ENCODE results near the gene KLK11. TPM values are rescaled to one million over a fixed set of nuclear protein-coding genes. Genes with fewer than 3 reads are reported as not detected.

The KLK11 gene
- total RNA-seq, 1 donor from 2014 or later = not detected

DNA sequence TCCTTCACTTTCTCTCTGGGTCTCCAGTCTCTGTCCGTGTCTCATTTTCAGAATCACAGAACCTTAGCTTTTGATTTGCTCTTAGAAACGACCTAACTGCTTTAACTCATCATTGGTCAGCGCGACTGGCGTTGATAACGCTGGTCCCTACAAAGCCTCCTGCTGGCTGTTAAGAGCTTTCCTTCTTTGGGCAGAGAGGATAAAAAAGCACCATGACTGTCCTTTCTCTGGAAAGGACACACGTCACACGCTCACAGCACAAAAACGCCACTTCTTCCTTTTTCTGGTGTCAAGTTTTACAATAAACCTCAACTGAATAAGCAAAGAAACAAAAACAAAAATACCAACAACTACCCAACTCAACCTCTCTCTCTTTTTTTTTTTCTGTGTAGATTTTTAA lies 10.1 kb upstream of the KLK11 start:
- Histone ChIP-seq H3K27ac (replicated peaks) (no peak overlapping the region), H3K36me3 (no peaks in the 10 kb centered on the region), H3K4me1 (no peaks in the 10 kb centered on the region), H3K9me3 (replicated peaks) (no peaks in the 10 kb centered on the region), H3K27me3 (ENCODE audit: low read depth) (peaks cover 45% of the 10 kb centered on the region), H3K4me3 (no peak overlapping the region)
- TF ChIP-seq, protein P1, sequence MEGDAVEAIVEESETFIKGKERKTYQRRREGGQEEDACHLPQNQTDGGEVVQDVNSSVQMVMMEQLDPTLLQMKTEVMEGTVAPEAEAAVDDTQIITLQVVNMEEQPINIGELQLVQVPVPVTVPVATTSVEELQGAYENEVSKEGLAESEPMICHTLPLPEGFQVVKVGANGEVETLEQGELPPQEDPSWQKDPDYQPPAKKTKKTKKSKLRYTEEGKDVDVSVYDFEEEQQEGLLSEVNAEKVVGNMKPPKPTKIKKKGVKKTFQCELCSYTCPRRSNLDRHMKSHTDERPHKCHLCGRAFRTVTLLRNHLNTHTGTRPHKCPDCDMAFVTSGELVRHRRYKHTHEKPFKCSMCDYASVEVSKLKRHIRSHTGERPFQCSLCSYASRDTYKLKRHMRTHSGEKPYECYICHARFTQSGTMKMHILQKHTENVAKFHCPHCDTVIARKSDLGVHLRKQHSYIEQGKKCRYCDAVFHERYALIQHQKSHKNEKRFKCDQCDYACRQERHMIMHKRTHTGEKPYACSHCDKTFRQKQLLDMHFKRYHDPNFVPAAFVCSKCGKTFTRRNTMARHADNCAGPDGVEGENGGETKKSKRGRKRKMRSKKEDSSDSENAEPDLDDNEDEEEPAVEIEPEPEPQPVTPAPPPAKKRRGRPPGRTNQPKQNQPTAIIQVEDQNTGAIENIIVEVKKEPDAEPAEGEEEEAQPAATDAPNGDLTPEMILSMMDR (IDR thresholded peaks at IDR 0.05; ENCODE audit: borderline replicate concordance) = no peak
- intact Hi-C loops (cut with micrococcal nuclease) = no loop called here
- DNase-seq = no peak

DNA sequence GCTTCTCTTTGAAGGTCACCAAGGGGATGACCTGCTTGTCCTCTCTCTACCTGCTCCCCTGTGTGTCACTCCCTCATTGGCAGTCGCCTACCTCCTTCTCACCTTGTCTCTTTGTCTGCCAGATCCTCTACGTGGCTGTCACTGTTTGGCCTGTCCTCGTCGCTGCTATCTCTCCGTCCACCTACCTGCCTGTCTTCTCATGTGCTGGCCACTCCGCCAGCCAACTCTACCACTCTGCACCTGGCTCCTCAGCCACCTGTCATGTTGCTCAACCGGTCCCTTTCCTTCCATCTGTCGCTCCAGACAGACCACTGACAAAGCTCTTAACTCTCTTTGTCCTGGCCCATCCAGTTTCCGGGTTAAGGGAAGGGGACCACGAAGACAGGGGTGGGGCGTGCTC lies 8.3 kb upstream of the KLK11 start, which contains the start of gene KLK12:
Gene KLK12 (minus strand): TSS at position 299 of the 400 bp plus-strand sequence. CDS start 381 bp downstream, outside the sequence.
- H3K9me3 ChIP-seq (replicated peaks) = no peaks in the 10 kb centered on the region
- TF ChIP-seq, protein P1 (IDR thresholded peaks at IDR 0.05; ENCODE audit: borderline replicate concordance) = no peak
- H3K36me3 ChIP-seq = no peaks in the 10 kb centered on the region
- no peak within 1 kb of the TSS for H3K4me3 ChIP-seq
- intact Hi-C loops (cut with micrococcal nuclease) = no loop called here
- no peak for DNase-seq
- peaks cover 63% of the 10 kb centered on the region for H3K27me3 ChIP-seq (ENCODE audit: low read depth)
- H3K4me1 ChIP-seq = no peaks in the 10 kb centered on the region
- no peak within 1 kb of the TSS for H3K27ac ChIP-seq (replicated peaks)

DNA sequence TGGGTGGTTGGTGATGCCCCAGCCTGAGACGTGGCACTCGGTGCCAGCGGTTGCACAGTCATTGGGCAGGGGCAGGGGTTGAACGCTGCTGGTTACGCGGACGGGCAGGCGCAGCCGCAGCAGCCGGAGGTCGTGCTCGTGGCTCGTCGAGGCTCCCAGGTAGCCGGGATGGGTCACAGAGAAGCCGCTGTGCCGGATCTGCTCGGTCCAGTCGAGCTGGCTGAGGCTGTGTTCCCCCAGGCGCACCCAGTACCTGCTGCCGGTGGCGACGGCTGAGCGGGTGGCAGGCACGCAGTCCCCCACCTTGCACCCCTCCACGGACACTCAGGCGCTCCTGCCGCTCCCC lies 5.4 kb upstream of the KLK11 start:
- DNase-seq = no peak
- H3K36me3 ChIP-seq = no peaks in the 10 kb centered on the region
- TF ChIP-seq, protein P1 (IDR thresholded peaks at IDR 0.05; ENCODE audit: borderline replicate concordance) = no peak

DNA sequence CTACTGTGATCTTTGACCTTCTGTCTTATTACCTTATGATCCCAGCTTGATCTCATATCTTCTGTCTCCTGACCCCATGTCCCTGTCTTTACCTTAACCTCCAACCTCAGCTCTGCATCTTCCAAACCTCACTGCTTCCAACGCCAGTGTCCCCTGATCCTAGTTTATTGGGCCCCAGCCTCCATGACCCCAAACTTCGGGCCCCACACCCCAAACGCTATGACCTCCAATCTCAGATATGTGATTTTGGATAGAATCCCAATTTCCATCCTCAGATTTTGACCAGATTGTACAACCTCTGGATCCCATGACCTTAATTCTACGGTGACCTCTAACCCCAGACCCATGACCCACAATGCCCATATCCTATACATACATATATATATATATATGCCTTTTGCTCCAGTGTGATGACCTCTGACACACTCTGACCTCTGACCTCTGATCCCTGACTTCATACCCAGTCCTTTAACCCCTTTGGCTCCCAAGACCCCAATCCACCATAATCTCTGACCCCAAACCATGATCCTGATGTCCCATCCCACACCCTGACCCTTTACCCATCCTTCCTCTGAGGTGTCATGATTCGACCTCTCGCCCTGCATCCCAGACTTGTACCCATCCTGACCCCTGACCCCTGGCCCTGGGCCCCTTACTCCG lies 4.9 kb upstream of the KLK11 start:
- TF ChIP-seq, protein P1 (IDR thresholded peaks at IDR 0.05; ENCODE audit: borderline replicate concordance) = no peak
- no peak for DNase-seq
- intact Hi-C loops (cut with micrococcal nuclease) = no loop called here
- Histone ChIP-seq H3K27ac (replicated peaks) (no peak overlapping the region), H3K4me3 (no peak overlapping the region), H3K36me3 (no peaks in the 10 kb centered on the region), H3K4me1 (no peaks in the 10 kb centered on the region), H3K27me3 (ENCODE audit: low read depth) (peaks cover 94% of the 10 kb centered on the region), H3K9me3 (replicated peaks) (no peaks in the 10 kb centered on the region)

More for the DNA sequence above, 5.4 kb upstream of the KLK11 start:
- Histone ChIP-seq H3K27me3 (ENCODE audit: low read depth) (peaks cover 89% of the 10 kb centered on the region), H3K4me3 (no peak overlapping the region), H3K4me1 (no peaks in the 10 kb centered on the region), H3K27ac (replicated peaks) (no peak overlapping the region), H3K9me3 (replicated peaks) (no peaks in the 10 kb centered on the region)
- intact Hi-C loops (cut with micrococcal nuclease) = no loop called here

DNA sequence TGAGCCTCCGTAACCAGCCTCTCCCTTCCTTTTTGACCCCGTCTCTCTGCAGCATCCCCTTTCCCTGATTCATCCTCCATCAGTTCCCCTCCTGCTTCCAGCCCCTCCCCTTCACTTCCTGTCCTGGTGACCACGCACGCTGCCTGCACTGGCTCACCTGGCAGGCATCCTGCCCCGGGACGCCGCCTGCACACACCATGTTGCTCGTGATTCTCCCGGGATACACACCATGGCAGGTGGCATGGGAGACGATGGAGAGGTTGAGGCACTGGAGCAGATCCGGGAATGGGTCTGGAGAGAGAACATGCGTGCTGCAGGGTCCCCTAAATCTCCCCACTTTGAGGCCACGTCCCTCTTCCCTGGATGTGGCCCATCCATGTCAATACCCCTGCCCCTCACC lies 4.2 kb upstream of the KLK11 start:
- Histone ChIP-seq H3K9me3 (replicated peaks) (no peaks in the 10 kb centered on the region), H3K27ac (replicated peaks) (no peak overlapping the region), H3K4me1 (no peaks in the 10 kb centered on the region), H3K27me3 (ENCODE audit: low read depth) (peaks cover 95% of the 10 kb centered on the region), H3K36me3 (no peaks in the 10 kb centered on the region), H3K4me3 (no peak overlapping the region)
- intact Hi-C loops (cut with micrococcal nuclease) = no loop called here
- DNase-seq = no peak
- TF ChIP-seq, protein P1 (IDR thresholded peaks at IDR 0.05; ENCODE audit: borderline replicate concordance) = no peak

Measured in left ventricle myocardium inferior (tissue), 1 donor.